ENCODE data around the gene PSD4. TPM values are rescaled to one million over a fixed set of nuclear protein-coding genes. Genes with fewer than 3 reads are reported as not detected.

Gene PSD4
- total RNA-seq, 1 experiment from 2014 or later: 12.6 TPM

DNA sequence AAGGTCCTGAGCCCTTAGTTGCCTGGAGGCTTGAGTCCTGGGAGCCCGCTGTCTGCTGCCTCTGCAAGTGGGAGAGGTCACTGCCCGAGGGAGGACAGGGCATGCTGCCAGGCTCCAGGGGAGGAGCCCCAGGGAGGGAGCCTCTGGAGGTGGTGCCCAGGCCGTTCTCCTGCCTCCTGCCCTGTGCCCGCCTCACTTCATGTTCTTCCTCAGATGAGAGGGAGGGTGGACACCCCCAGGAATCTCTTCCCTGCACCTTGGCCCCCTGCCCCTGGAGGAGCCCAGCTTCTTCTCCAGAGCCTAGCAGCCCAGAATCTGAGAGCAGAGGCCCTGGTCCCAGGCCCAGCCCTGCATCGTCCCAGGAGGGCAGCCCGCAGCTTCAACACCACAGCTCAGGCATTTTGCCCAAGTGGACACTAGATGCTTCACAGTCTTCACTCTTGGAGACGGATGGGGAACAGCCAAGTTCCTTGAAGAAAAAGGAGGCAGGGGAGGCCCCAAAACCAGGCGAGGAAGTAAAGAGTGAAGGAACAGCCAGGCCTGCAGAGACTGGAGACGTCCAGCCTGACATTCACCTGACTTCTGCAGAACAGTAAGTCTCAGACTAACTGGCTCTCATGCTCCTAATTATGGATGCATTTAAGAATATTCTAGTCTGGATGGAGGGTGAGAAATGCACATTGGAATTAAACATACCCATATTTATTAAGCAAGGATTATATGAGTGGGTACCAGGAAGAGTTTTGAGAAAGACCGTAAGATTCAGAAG is 12.1 kb downstream of the PSD4 start:
- Histone ChIP-seq H3K4me1 (ENCODE audit: control insufficient read depth in 1 of 2, insufficient read depth in 2 of 2, low read length in 2 of 2) (no peaks in the 10 kb centered on the region; a peak in 1 of 4 replicates), H3K9me3 (ENCODE audit: control insufficient read depth in 1 of 2, insufficient read depth in 1 of 2, low read depth in 1 of 2, low read length in 2 of 2) (no peaks in the 10 kb centered on the region), H3K9me2 (ENCODE audit: insufficient read depth) (no peaks in the 10 kb centered on the region), H4K20me1 (ENCODE audit: insufficient read depth) (no peaks in the 10 kb centered on the region), H3K27ac (ENCODE audit: low read depth, low read length) (no peak overlapping the region), H2AFZ (ENCODE audit: low read depth, low read length, poor library complexity, severe bottlenecking) (no peak overlapping the region), H3K9ac (ENCODE audit: low read length) (no peak overlapping the region), H3K27me3 (ENCODE audit: insufficient read depth, low read length) (no peaks in the 10 kb centered on the region), H3K36me3 (ENCODE audit: control insufficient read depth in 1 of 2, insufficient read depth in 2 of 2, low read length in 2 of 2) (no peaks in the 10 kb centered on the region), H3K79me2 (ENCODE audit: insufficient read depth, low read length) (no peaks in the 10 kb centered on the region), H3K4me3 (replicated peaks in 1 of 2; ENCODE audit: low read depth in 1 of 2, low read length in 2 of 2) (no peak overlapping the region), H3K4me2 (ENCODE audit: low read length) (no peak overlapping the region)
- DNase-seq (ENCODE audit: low read depth, low spot score): no peak
- ChIA-PET POLR2A (no interaction called here), RAD21 (ENCODE audit: low non-redundant PET in 1 of 2, low total read pairs in 2 of 2, uncharacterized antibody in 2 of 2, unreplicated experiment in 2 of 2) (no interaction called here), CTCF (interaction anchor here (0.8 kb wide), 1 partner anchor 13 kb away, joined by 3 read pairs; no protein-coding TSS in a partner anchor)
- TF ChIP-seq, protein P1, sequence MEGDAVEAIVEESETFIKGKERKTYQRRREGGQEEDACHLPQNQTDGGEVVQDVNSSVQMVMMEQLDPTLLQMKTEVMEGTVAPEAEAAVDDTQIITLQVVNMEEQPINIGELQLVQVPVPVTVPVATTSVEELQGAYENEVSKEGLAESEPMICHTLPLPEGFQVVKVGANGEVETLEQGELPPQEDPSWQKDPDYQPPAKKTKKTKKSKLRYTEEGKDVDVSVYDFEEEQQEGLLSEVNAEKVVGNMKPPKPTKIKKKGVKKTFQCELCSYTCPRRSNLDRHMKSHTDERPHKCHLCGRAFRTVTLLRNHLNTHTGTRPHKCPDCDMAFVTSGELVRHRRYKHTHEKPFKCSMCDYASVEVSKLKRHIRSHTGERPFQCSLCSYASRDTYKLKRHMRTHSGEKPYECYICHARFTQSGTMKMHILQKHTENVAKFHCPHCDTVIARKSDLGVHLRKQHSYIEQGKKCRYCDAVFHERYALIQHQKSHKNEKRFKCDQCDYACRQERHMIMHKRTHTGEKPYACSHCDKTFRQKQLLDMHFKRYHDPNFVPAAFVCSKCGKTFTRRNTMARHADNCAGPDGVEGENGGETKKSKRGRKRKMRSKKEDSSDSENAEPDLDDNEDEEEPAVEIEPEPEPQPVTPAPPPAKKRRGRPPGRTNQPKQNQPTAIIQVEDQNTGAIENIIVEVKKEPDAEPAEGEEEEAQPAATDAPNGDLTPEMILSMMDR (IDR thresholded peaks at IDR 0.05 in 2 of 3, conservative IDR thresholded peaks at IDR 0.05 in 1 of 3; ENCODE audit: borderline replicate concordance in 1 of 3, insufficient read depth in 1 of 3, low read depth in 2 of 3, low read length in 2 of 3): no peak
- TF ChIP-seq POLR2AphosphoS5 (IDR thresholded peaks at IDR 0.05; ENCODE audit: low read depth, low read length): no peak
- TF ChIP-seq ZNF274 (IDR thresholded peaks at IDR 0.05; ENCODE audit: low read depth, low read length): no peak
- TF ChIP-seq RAD21 (IDR thresholded peaks at IDR 0.05; ENCODE audit: low read depth): no peak
- TF ChIP-seq, protein P2, sequence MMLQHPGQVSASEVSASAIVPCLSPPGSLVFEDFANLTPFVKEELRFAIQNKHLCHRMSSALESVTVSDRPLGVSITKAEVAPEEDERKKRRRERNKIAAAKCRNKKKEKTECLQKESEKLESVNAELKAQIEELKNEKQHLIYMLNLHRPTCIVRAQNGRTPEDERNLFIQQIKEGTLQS (IDR thresholded peaks at IDR 0.05): no peak
- no peak for TF ChIP-seq SIN3A (IDR thresholded peaks at IDR 0.05; ENCODE audit: low read depth)
- TF ChIP-seq, protein P3, sequence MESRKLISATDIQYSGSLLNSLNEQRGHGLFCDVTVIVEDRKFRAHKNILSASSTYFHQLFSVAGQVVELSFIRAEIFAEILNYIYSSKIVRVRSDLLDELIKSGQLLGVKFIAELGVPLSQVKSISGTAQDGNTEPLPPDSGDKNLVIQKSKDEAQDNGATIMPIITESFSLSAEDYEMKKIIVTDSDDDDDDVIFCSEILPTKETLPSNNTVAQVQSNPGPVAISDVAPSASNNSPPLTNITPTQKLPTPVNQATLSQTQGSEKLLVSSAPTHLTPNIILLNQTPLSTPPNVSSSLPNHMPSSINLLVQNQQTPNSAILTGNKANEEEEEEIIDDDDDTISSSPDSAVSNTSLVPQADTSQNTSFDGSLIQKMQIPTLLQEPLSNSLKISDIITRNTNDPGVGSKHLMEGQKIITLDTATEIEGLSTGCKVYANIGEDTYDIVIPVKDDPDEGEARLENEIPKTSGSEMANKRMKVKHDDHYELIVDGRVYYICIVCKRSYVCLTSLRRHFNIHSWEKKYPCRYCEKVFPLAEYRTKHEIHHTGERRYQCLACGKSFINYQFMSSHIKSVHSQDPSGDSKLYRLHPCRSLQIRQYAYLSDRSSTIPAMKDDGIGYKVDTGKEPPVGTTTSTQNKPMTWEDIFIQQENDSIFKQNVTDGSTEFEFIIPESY (IDR thresholded peaks at IDR 0.05; ENCODE audit: extremely low read depth, insufficient replicate concordance, low read length): no peak
- TF ChIP-seq POLR2A (IDR thresholded peaks at IDR 0.05; ENCODE audit: borderline replicate concordance, extremely low read depth, insufficient read depth, insufficient read length): no peak
- no peak for TF ChIP-seq EZH2phosphoT487 (IDR thresholded peaks at IDR 0.05; ENCODE audit: borderline replicate concordance)
- TF ChIP-seq, protein P4, sequence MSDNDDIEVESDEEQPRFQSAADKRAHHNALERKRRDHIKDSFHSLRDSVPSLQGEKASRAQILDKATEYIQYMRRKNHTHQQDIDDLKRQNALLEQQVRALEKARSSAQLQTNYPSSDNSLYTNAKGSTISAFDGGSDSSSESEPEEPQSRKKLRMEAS (IDR thresholded peaks at IDR 0.05): no peak
- TF ChIP-seq SP1 (IDR thresholded peaks at IDR 0.05; ENCODE audit: low read depth): no peak
- no peak for TF ChIP-seq EGR1 (IDR thresholded peaks at IDR 0.05; ENCODE audit: low read depth)
- no peak for TF ChIP-seq EZH2 (IDR thresholded peaks at IDR 0.05)
- TF ChIP-seq, protein P5, sequence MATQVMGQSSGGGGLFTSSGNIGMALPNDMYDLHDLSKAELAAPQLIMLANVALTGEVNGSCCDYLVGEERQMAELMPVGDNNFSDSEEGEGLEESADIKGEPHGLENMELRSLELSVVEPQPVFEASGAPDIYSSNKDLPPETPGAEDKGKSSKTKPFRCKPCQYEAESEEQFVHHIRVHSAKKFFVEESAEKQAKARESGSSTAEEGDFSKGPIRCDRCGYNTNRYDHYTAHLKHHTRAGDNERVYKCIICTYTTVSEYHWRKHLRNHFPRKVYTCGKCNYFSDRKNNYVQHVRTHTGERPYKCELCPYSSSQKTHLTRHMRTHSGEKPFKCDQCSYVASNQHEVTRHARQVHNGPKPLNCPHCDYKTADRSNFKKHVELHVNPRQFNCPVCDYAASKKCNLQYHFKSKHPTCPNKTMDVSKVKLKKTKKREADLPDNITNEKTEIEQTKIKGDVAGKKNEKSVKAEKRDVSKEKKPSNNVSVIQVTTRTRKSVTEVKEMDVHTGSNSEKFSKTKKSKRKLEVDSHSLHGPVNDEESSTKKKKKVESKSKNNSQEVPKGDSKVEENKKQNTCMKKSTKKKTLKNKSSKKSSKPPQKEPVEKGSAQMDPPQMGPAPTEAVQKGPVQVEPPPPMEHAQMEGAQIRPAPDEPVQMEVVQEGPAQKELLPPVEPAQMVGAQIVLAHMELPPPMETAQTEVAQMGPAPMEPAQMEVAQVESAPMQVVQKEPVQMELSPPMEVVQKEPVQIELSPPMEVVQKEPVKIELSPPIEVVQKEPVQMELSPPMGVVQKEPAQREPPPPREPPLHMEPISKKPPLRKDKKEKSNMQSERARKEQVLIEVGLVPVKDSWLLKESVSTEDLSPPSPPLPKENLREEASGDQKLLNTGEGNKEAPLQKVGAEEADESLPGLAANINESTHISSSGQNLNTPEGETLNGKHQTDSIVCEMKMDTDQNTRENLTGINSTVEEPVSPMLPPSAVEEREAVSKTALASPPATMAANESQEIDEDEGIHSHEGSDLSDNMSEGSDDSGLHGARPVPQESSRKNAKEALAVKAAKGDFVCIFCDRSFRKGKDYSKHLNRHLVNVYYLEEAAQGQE (IDR thresholded peaks at IDR 0.05; ENCODE audit: low read depth): no peak
- TF ChIP-seq CBX3 (IDR thresholded peaks at IDR 0.05; ENCODE audit: low read depth): no peak
- TF ChIP-seq FOSL1 (IDR thresholded peaks at IDR 0.05; ENCODE audit: low read depth): no peak
- no peak for TF ChIP-seq ZFX (IDR thresholded peaks at IDR 0.05)
- ATAC-seq: 0 out of 2 replicates have a peak, but pooled peaks have one; percentile 25
- intact Hi-C loops (cut with micrococcal nuclease): no loop called here
- no TSS peak for BruUV-seq (replicated peaks)

Data from HCT116 (cell line).